HEK293 (cell line): Measurements from ENCODE around the gene LPIN1.

Experiments used
- CTCF ChIA-PET: fragments of 350-600 bp; formaldehyde crosslinking; extraction: SDS; loops from one replicate; lab custom pipeline; 2021; ENCODE audit warnings: antibody characterized with exemption; lab: Yijun Ruan, JAX
- POLR2A ChIA-PET: fragments of 300-600 bp; formaldehyde crosslinking; extraction: SDS; loops from one replicate; lab custom pipeline; 2020; ENCODE audit warnings: antibody characterized with exemption, inconsistent platforms; lab: Yijun Ruan, JAX
- H3K27ac ChIP-seq: fragments of 200-500 bp; sonication (Bioruptor generic); 2 replicates; pipeline ENCODE4 v1.5.1; 2014; ENCODE audit warnings: low read depth, low read length, control low read depth, inconsistent platforms; ENCODE audit errors: extremely low read depth
- H3K36me3 ChIP-seq, 2 experiments: fragments of 200-500 bp in 1 of 2; sonication (Bioruptor generic) in 1 of 2; 1 replicate in 1 of 2; 2 replicates in 1 of 2; pipeline ENCODE4 v1.5.1; 2014 to 2017; ENCODE audit warnings: inconsistent platforms in 2 of 2, low read length in 2 of 2; ENCODE audit not compliant: control insufficient read depth in 2 of 2, insufficient read depth in 1 of 2
- H3K4me1 ChIP-seq: fragments of 200-500 bp; sonication (Bioruptor generic); 2 replicates; pipeline ENCODE4 v1.5.1; 2014; ENCODE audit warnings: mild to moderate bottlenecking, low read length, inconsistent platforms; ENCODE audit not compliant: control insufficient read depth, insufficient read depth
- H3K4me3 ChIP-seq: 2 replicates; pipeline ENCODE4 v1.5.1; 2011; ENCODE audit warnings: low read depth, mild to moderate bottlenecking, control low read depth, low read length, moderate library complexity
- H3K9me3 ChIP-seq: fragments of 200-500 bp; sonication (Bioruptor generic); 2 replicates; pipeline ENCODE4 v1.5.1; 2014; ENCODE audit warnings: low read depth, low read length, inconsistent platforms; ENCODE audit not compliant: control insufficient read depth, insufficient read depth
- KLF16 ChIP-seq: fragments of 450-650 bp; formaldehyde crosslinking; IDR thresholded peaks from 2 replicates; pipeline ENCODE4 v1.5.1; 2017; ENCODE audit warnings: missing biosample characterization, missing genetic modification characterization
- REST ChIP-seq: fragments of 450-650 bp; formaldehyde crosslinking; IDR thresholded peaks from 2 replicates; pipeline ENCODE4 v1.5.1; 2016; ENCODE audit warnings: missing biosample characterization, missing genetic modification characterization
- ZBTB44 ChIP-seq: fragments of 450-650 bp; IDR thresholded peaks from 2 replicates; pipeline ENCODE4 v1.5.1; 2018; ENCODE audit warnings: missing biosample characterization, mild to moderate bottlenecking, missing genetic modification characterization
- ZEB2 ChIP-seq: fragments of 450-650 bp; formaldehyde crosslinking; IDR thresholded peaks from 2 replicates; pipeline ENCODE4 v1.5.1; 2016; ENCODE audit warnings: missing biosample characterization, missing genetic modification characterization
- ZFP37 ChIP-seq: fragments of 450-650 bp; formaldehyde crosslinking; IDR thresholded peaks from 2 replicates; pipeline ENCODE4 v1.5.1; 2016; ENCODE audit warnings: missing biosample characterization, missing genetic modification characterization
- ZNF174 ChIP-seq: fragments of 450-650 bp; formaldehyde crosslinking; IDR thresholded peaks from 2 replicates; pipeline ENCODE4 v1.5.0; 2017; ENCODE audit warnings: missing biosample characterization, mild to moderate bottlenecking, missing genetic modification characterization
- ZNF23 ChIP-seq: fragments of 450-650 bp; formaldehyde crosslinking; IDR thresholded peaks from 2 replicates; pipeline ENCODE4 v1.5.1; 2016; ENCODE audit warnings: missing biosample characterization, missing genetic modification characterization, borderline replicate concordance
- ZNF280D ChIP-seq: fragments of 450-650 bp; formaldehyde crosslinking; IDR thresholded peaks from 2 replicates; pipeline ENCODE4 v1.5.1; 2016; ENCODE audit warnings: missing biosample characterization, missing genetic modification characterization
- ZNF292 ChIP-seq: fragments of 450-650 bp; formaldehyde crosslinking; IDR thresholded peaks from 2 replicates; pipeline ENCODE4 v1.5.1; 2016; ENCODE audit warnings: low read depth, missing biosample characterization, missing genetic modification characterization, borderline replicate concordance
- ZNF311 ChIP-seq: fragments of 450-650 bp; formaldehyde crosslinking; IDR thresholded peaks from 2 replicates; pipeline ENCODE4 v1.5.1; 2017; ENCODE audit warnings: missing biosample characterization, missing genetic modification characterization, borderline replicate concordance
- ZNF366 ChIP-seq: fragments of 450-650 bp; formaldehyde crosslinking; conservative IDR thresholded peaks from 2 replicates; pipeline ENCODE4 v1.5.1; 2016; ENCODE audit warnings: missing biosample characterization, missing genetic modification characterization
- ZNF501 ChIP-seq: fragments of 450-650 bp; formaldehyde crosslinking; IDR thresholded peaks from 2 replicates; pipeline ENCODE4 v1.5.1; 2016; ENCODE audit warnings: missing biosample characterization, missing genetic modification characterization
- ZNF510 ChIP-seq: fragments of 450-650 bp; formaldehyde crosslinking; IDR thresholded peaks from 2 replicates; pipeline ENCODE4 v1.5.1; 2018; ENCODE audit warnings: mild to moderate bottlenecking, missing genetic modification characterization, missing biosample characterization; ENCODE audit not compliant: insufficient replicate concordance
- ZNF621 ChIP-seq: fragments of 450-650 bp; formaldehyde crosslinking; IDR thresholded peaks from 2 replicates; pipeline ENCODE4 v1.5.1; 2017; ENCODE audit warnings: missing biosample characterization, missing genetic modification characterization
- ZNF623 ChIP-seq: fragments of 450-650 bp; formaldehyde crosslinking; IDR thresholded peaks from 2 replicates; pipeline ENCODE4 v1.5.1; 2016; ENCODE audit warnings: missing biosample characterization, missing genetic modification characterization
- ZNF785 ChIP-seq: fragments of 450-650 bp; formaldehyde crosslinking; IDR thresholded peaks from 2 replicates; pipeline ENCODE4 v1.5.1; 2016; ENCODE audit warnings: missing biosample characterization, missing genetic modification characterization
- TF ChIP-seq, protein P1 (sequence below): fragments of 450-650 bp; formaldehyde crosslinking; IDR thresholded peaks from 2 replicates; pipeline ENCODE4 v1.5.1; 2016; ENCODE audit warnings: missing biosample characterization, missing genetic modification characterization
- TF ChIP-seq, protein P2 (sequence below): fragments of 450-650 bp; formaldehyde crosslinking; IDR thresholded peaks from 2 replicates; pipeline ENCODE4 v1.5.1; 2016; ENCODE audit warnings: missing biosample characterization, missing genetic modification characterization

Gene LPIN1

DNA sequence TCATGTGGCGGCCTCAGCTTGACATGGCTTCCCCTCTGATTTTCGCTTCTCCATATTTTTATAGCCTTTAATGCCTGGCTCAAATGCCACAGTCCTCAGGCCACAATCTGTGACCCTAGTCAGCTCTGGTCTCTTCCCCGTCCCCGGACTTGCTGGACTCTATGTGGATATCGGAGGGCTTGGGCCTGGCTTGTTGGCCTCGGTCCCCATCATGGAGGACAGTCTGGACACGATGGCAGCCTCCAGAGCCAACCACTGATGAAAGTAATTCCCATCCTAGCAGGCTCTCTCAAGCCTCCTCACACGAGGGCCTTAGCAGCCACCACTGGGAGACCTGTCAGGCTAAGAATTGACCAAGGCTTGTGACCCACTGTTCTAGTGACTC is 61.6 kb downstream of the LPIN1 start (continued):
- TF ChIP-seq ZNF621 = no peak
- TF ChIP-seq ZEB2 = no peak

DNA sequence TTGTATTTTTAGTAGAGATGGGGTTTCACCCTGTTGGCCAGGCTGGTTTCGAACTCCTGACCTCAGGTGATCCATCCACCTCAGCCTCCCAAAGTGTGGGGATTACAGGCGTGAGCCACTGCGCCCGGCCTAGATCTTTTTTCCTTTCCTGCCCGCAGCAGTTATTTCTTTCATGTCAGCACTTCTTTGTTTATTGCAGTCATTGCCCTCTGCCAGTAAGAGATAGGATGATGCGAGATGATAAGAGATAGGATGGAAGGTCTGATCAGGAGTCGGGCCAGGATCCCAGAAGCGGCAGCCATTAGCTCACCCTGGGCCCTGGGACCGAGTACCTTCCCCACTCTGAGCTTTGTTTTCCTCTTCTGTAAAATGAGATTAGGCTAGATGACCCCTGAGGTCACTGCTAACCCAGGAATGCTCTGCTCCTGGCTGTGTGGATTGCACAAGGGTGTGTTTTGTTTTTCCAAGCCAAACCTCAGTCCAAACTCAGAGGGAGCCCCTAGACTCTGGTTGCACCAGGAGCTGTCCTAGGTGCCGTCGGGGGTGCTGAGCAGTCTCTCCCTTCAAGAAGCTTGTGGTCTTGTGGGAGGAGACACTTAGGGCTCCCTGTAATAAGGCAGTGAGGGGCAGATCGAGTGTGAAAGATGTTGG is 63.3 kb downstream of the LPIN1 start:
- Histone ChIP-seq H3K9me3 (no peaks in the 10 kb centered on the region), H3K36me3 (peaks cover 13 to 49% of the 10 kb centered on the region in 2 experiments; a peak in 2 of 3 replicates), H3K4me3 (no peak overlapping the region), H3K27ac (no peak overlapping the region), H3K4me1 (no peaks in the 10 kb centered on the region)
- peak; percentile 76 for TF ChIP-seq REST (tag by site-specific recombination)
- no peak for TF ChIP-seq ZNF292 (tag by site-specific recombination)
- ChIA-PET POLR2A (no interaction called here), CTCF (interaction anchor here (1.4 kb wide), 1 partner anchor 29 kb away, joined by 3 read pairs; no protein-coding TSS in a partner anchor)

GRCh38 chr2:11810237-11810977 is 64.0 kb downstream of the LPIN1 start:
- Histone ChIP-seq H3K9me3 (no peaks in the 10 kb centered on the region), H3K4me3 (no peak overlapping the region), H3K36me3 (peaks cover 15 to 49% of the 10 kb centered on the region in 2 experiments), H3K27ac (no peak overlapping the region), H3K4me1 (no peaks in the 10 kb centered on the region)
- CTCF ChIA-PET = interaction anchor here (0.6 to 1.8 kb wide), 4 partner anchors 26 to 298 kb away, joined by 3 to 7 read pairs (median 4); no protein-coding TSS in a partner anchor
- TF ChIP-seq, protein P1, sequence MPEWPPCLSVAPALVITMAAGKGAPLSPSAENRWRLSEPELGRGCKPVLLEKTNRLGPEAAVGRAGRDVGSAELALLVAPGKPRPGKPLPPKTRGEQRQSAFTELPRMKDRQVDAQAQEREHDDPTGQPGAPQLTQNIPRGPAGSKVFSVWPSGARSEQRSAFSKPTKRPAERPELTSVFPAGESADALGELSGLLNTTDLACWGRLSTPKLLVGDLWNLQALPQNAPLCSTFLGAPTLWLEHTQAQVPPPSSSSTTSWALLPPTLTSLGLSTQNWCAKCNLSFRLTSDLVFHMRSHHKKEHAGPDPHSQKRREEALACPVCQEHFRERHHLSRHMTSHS (tag by site-specific recombination) = no peak
- TF ChIP-seq ZNF280D (tag by site-specific recombination) (no peak), KLF16 (tag by site-specific recombination) (no peak), ZNF311 (no peak), ZNF501 (tag by site-specific recombination) (no peak), ZNF623 (no peak), ZNF366 (tag by site-specific recombination) (no peak), ZNF174 (no peak), ZNF23 (tag by site-specific recombination) (no peak), ZBTB44 (tag by site-specific recombination) (no peak), ZFP37 (tag by site-specific recombination) (no peak), ZNF510 (tag by site-specific recombination) (no peak), ZNF785 (no peak)
- TF ChIP-seq, protein P2, sequence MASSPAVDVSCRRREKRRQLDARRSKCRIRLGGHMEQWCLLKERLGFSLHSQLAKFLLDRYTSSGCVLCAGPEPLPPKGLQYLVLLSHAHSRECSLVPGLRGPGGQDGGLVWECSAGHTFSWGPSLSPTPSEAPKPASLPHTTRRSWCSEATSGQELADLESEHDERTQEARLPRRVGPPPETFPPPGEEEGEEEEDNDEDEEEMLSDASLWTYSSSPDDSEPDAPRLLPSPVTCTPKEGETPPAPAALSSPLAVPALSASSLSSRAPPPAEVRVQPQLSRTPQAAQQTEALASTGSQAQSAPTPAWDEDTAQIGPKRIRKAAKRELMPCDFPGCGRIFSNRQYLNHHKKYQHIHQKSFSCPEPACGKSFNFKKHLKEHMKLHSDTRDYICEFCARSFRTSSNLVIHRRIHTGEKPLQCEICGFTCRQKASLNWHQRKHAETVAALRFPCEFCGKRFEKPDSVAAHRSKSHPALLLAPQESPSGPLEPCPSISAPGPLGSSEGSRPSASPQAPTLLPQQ (tag by site-specific recombination) = no peak
- POLR2A ChIA-PET = no interaction called here
